Mucosa of descending colon (tissue), 3 donors: ENCODE data around the gene KRT17. TPM values are rescaled to one million over a fixed set of nuclear protein-coding genes. Genes with fewer than 3 reads are reported as not detected.

Experiments
- ATAC-seq: fragments of 200-7000 bp; cut with Tn5 transposase; one replicate; pipeline ENCODE4 v1.9.1; 2020; ENCODE audit warnings: mild to moderate bottlenecking, moderate library complexity
- DNase-seq, 3 donors: peaks; one replicate each; pipeline ENCODE4 v3.0.0-alpha.2; 2020
- H3K36me3 ChIP-seq: fragments of 200-600 bp; one replicate; pipeline ENCODE4 v1.8.0; 2021; ENCODE audit warnings: low read depth, mild to moderate bottlenecking
- H3K4me1 ChIP-seq: fragments of 200-600 bp; one replicate; pipeline ENCODE4 v1.8.0; 2021; ENCODE audit warnings: low read depth, mild to moderate bottlenecking
- H3K4me3 ChIP-seq: fragments of 200-600 bp; one replicate; pipeline ENCODE4 v1.8.0; 2021; ENCODE audit warnings: mild to moderate bottlenecking
- H3K9me3 ChIP-seq: fragments of 200-600 bp; one replicate; pipeline ENCODE4 v1.8.0; 2021; ENCODE audit warnings: mild to moderate bottlenecking
- intact Hi-C, 2 donors: fragments of 100-400 bp; cut with DNase I in 1 of 2; cut with micrococcal nuclease in 1 of 2; formaldehyde crosslinking; loops; one replicate each; pipeline versions ENCODE4 v1.11.0 to v1.11.1; 2022; cut with DNase I, micrococcal nuclease
- total RNA-seq, 3 donors: library from RNA; stranded (reverse); fragmentation: NEBNext Ultra II Directional in 2 of 3; extraction: Animal tissue kit (Norgen Biotek cat#: 25700) in 2 of 3; gene quantifications; one replicate each; pipeline versions ENCODE4 v1.2.1 to v1.2.4, GENCODE V29; 2021 to 2023
- TF ChIP-seq, protein P1 (sequence below): fragments of 200-600 bp; IDR thresholded peaks from one replicate; pipeline ENCODE4 v1.8.0; 2022; ENCODE audit warnings: antibody characterized with exemption, mild to moderate bottlenecking
- donor health status: DM: no; HTN: no; CAD: no; lungs with moderate emphysema.
- donor health status: DM: no; HTN: no; CAD: no.
- donor health status: DM: no; HTN: yes; CAD: no.

Gene KRT17
- total RNA-seq, 3 donors from 2014 or later: 0.76 TPM; not detected in 2

GRCh38 chr17:41633556-41634199, 9.3 kb upstream of the KRT17 start:
- Histone ChIP-seq H3K36me3 (no peaks in the 10 kb centered on the region), H3K4me3 (no peak overlapping the region), H3K9me3 (no peaks in the 10 kb centered on the region), H3K4me1 (no peaks in the 10 kb centered on the region)
- DNase-seq: no peak
- no peak for ATAC-seq
- TF ChIP-seq, protein P1, sequence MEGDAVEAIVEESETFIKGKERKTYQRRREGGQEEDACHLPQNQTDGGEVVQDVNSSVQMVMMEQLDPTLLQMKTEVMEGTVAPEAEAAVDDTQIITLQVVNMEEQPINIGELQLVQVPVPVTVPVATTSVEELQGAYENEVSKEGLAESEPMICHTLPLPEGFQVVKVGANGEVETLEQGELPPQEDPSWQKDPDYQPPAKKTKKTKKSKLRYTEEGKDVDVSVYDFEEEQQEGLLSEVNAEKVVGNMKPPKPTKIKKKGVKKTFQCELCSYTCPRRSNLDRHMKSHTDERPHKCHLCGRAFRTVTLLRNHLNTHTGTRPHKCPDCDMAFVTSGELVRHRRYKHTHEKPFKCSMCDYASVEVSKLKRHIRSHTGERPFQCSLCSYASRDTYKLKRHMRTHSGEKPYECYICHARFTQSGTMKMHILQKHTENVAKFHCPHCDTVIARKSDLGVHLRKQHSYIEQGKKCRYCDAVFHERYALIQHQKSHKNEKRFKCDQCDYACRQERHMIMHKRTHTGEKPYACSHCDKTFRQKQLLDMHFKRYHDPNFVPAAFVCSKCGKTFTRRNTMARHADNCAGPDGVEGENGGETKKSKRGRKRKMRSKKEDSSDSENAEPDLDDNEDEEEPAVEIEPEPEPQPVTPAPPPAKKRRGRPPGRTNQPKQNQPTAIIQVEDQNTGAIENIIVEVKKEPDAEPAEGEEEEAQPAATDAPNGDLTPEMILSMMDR: no peak
- intact Hi-C loops: loop anchor here in 1 of 2 donors (10.0 kb wide), 1 partner anchor 89 kb away; no protein-coding TSS in a partner anchor

- no peaks in the 10 kb centered on the region for H3K9me3 ChIP-seq
- H3K36me3 ChIP-seq: no peaks in the 10 kb centered on the region
- no peak for DNase-seq
- no peaks in the 10 kb centered on the region for H3K4me1 ChIP-seq
- intact Hi-C loops: loop anchor here in 1 of 2 donors (10.0 kb wide), 1 partner anchor 88 kb away; no protein-coding TSS in a partner anchor
- ATAC-seq: no peak
- H3K4me3 ChIP-seq: no peak overlapping the region
- TF ChIP-seq, protein P1: no peak
These were observed 8.2 kb upstream of the KRT17 start for GRCh38 chr17:41632482-41633105.

DNA sequence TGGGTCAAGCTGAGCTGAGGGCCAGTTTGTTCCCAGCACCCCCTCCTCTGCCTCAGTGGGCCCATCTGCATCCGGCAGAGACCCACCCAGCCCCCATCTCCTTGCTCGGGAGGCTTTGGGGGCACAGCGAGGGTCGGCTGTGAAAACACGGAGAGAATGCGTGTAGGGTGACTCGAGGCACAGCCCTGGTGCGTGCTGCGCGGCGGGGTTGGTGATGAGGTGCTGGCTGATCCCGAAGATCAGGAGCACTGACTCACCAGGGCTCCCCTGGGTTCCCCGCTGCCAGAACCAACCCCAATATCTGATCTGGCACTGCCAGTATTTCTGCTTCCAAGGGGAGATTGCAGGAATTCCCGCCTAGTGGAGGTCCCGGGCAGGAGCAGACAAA, 7.5 kb upstream of the KRT17 start:
- peak in 1 of 3 donors; percentile 27 for DNase-seq

GRCh38 chr17:41631025-41631897, 6.9 kb upstream of the KRT17 start:
- Histone ChIP-seq H3K4me1 (no peaks in the 10 kb centered on the region), H3K4me3 (no peak overlapping the region), H3K9me3 (no peaks in the 10 kb centered on the region), H3K36me3 (no peaks in the 10 kb centered on the region)
- peak in 1 of 3 donors; percentile 15 for DNase-seq
- no peak for ATAC-seq
- intact Hi-C loops: loop anchor here in 1 of 2 donors (10.0 kb wide), 1 partner anchor 86 kb away; no protein-coding TSS in a partner anchor
- TF ChIP-seq, protein P1: no peak

More for the DNA sequence above, 7.5 kb upstream of the KRT17 start:
- Histone ChIP-seq H3K36me3 (no peaks in the 10 kb centered on the region), H3K9me3 (no peaks in the 10 kb centered on the region), H3K4me3 (no peak overlapping the region), H3K4me1 (no peaks in the 10 kb centered on the region)
- TF ChIP-seq, protein P1: no peak
- intact Hi-C loops: loop anchor here in 1 of 2 donors (10.0 kb wide), 1 partner anchor 87 kb away; no protein-coding TSS in a partner anchor
- ATAC-seq: no peak

DNA sequence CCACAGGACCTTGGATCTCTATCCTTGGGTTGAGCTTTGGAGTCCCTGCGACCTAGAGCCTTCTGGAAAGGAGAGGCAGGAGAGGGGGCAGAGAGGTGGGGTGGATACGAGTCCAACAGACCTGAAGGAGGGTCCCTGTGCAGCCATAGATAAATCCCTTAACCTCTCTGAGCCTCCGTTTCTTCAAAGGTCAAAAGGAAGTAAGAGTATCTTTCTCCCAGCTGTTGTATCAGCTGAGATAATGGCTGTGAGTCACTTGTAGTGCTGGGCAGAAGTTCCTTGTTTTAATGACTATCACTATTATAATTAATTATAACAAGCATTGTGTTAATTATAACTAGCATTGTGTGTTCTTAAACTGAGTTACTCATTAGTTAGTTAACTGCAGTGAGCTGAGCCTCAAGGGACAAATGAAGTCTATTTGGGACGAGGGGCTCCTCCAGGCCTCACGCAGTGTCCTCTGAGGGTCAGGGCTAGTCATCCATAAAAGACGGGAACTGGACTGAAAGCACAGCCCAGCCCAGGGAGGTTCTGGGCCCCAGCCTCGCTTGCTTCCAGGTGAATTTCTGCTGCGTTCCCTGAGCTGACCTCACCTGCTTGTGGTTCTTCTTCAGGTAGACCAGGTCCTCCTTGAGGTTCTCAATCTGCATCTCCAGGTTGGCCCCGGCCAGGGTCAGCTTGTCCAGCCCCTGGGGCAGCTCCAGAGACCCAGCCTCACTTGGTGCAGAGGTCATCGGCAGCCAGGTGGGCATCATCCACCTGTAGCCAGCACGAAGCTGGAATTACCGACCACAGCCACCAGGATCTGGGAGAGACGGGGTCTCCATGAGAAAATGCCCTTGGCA, 5.7 kb upstream of the KRT17 start:
- intact Hi-C loops: loop anchor here in 1 of 2 donors (10.0 kb wide), 1 partner anchor 85 kb away; no protein-coding TSS in a partner anchor
- DNase-seq (peak in 1 of 3 donors; percentile 19), ATAC-seq (no peak)

More for the DNA sequence above, 5.7 kb upstream of the KRT17 start:
- Histone ChIP-seq H3K4me3 (no peak overlapping the region), H3K4me1 (no peaks in the 10 kb centered on the region), H3K9me3 (no peaks in the 10 kb centered on the region), H3K36me3 (no peaks in the 10 kb centered on the region)
- TF ChIP-seq, protein P1: no peak
